ENCODE results near the gene RTKN. TPM values are rescaled to one million over a fixed set of nuclear protein-coding genes. Genes with fewer than 3 reads are reported as not detected.

RTKN gene
- total RNA-seq, 1 experiment from 2014 or later: 87.1 TPM

DNA sequence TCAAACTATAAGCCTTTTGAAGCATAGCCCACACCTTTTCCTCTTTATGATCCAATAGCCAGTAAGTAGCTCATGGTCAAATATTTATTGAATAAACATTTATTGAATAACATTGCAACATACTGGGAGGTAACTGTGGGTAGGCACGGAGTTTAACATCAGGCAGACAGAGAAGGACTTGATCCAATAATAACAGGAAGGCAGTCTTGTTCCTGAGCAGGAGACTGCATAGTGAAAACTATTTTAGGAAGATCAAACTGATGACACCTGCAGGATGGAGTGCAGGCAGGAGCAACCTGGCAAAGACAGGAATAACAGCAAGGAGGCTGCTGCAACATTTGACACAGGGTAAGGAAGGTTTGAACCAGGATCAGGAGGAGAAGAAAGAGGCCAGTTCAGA lies 58.5 kb downstream of the RTKN start:
- Histone ChIP-seq H3K27ac (ENCODE audit: insufficient read length, low read depth, low read length) (no peak overlapping the region), H3K23ac (ENCODE audit: insufficient read length, low read depth, low read length) (no peak overlapping the region), H2BK120ac (ENCODE audit: low read depth, low read length, poor library complexity, severe bottlenecking) (no peak overlapping the region), H2BK15ac (ENCODE audit: low read depth, low read length) (no peak overlapping the region), H3K4me2 (ENCODE audit: insufficient read depth, insufficient read length, low read length) (no peak overlapping the region), H3K18ac (ENCODE audit: insufficient read length, low read depth, low read length) (no peak overlapping the region), H3K23me2 (ENCODE audit: insufficient read length, low read depth, low read length, poor library complexity, severe bottlenecking) (no peaks in the 10 kb centered on the region), H3T11ph (ENCODE audit: low read length) (no peak overlapping the region), H2AK5ac (ENCODE audit: insufficient read length, low read length) (no peak overlapping the region), H2AFZ (ENCODE audit: low read length) (no peak overlapping the region), H3K14ac (ENCODE audit: insufficient read depth, low read length) (no peak overlapping the region), H3K4ac (ENCODE audit: low read depth, low read length) (no peak overlapping the region), H4K5ac (ENCODE audit: insufficient read length, low read depth, low read length) (no peak overlapping the region), H3K9me3 (ENCODE audit: control insufficient read depth, low read depth, low read length) (no peaks in the 10 kb centered on the region), H3K4me1 (ENCODE audit: insufficient read depth, low read length) (no peaks in the 10 kb centered on the region; the same call in 1 of the 2 replicates), H4K20me1 (ENCODE audit: control insufficient read depth, insufficient read depth, insufficient read length) (no peaks in the 10 kb centered on the region), H4K91ac (ENCODE audit: insufficient read length, low read depth, low read length) (no peak overlapping the region), H3K27me3 (ENCODE audit: insufficient read depth, low read length) (no peaks in the 10 kb centered on the region), H2BK20ac (ENCODE audit: low read depth, low read length, poor library complexity, severe bottlenecking) (no peak overlapping the region), H2BK5ac (ENCODE audit: insufficient read length, low read length) (no peak overlapping the region), H3K79me2 (ENCODE audit: insufficient read depth, low read length) (peaks cover 7% of the 10 kb centered on the region; the same call in 1 of the 2 replicates), H3K79me1 (ENCODE audit: insufficient read depth, low read depth, low read length, poor library complexity, severe bottlenecking) (peaks cover 11% of the 10 kb centered on the region), H3K56ac (ENCODE audit: insufficient read length, low read depth, low read length) (no peak overlapping the region), H3K9ac (ENCODE audit: extremely low read depth, insufficient read length, low read length) (no peak overlapping the region), H4K8ac (replicated peaks; ENCODE audit: insufficient read length, low read depth, low read length) (no peak overlapping the region), H2BK12ac (ENCODE audit: insufficient read length, low read depth, low read length) (no peak overlapping the region)
- no peak overlapping the region for H3K4me3 Mint-ChIP-seq
- no peak for DNase-seq
- WGBS (ENCODE audit: extremely low coverage, insufficient read length, low lambda C conversion rate): no CpG with 5 or more reads among the region's 1 CpG
- H3K27ac Mint-ChIP-seq: peak overlapping the region in 2 of 3 experiments; percentile 17 to 30; a peak in 3 of 7 replicates
- H3K27me3 Mint-ChIP-seq (ENCODE audit: low read depth): no peaks in the 10 kb centered on the region
- TF ChIP-seq, protein P1, sequence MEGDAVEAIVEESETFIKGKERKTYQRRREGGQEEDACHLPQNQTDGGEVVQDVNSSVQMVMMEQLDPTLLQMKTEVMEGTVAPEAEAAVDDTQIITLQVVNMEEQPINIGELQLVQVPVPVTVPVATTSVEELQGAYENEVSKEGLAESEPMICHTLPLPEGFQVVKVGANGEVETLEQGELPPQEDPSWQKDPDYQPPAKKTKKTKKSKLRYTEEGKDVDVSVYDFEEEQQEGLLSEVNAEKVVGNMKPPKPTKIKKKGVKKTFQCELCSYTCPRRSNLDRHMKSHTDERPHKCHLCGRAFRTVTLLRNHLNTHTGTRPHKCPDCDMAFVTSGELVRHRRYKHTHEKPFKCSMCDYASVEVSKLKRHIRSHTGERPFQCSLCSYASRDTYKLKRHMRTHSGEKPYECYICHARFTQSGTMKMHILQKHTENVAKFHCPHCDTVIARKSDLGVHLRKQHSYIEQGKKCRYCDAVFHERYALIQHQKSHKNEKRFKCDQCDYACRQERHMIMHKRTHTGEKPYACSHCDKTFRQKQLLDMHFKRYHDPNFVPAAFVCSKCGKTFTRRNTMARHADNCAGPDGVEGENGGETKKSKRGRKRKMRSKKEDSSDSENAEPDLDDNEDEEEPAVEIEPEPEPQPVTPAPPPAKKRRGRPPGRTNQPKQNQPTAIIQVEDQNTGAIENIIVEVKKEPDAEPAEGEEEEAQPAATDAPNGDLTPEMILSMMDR (conservative IDR thresholded peaks at IDR 0.05): no peak
- no peaks in the 10 kb centered on the region for H3K9me3 Mint-ChIP-seq
- peaks cover 18 to 27% of the 10 kb centered on the region in 2 experiments for H3K4me1 Mint-ChIP-seq
- H3K36me3 Mint-ChIP-seq (ENCODE audit: insufficient read depth in 1 of 3, low read depth in 3 of 3): peaks cover 2 to 5% (median 2%) of the 10 kb centered on the region in 3 experiments; a peak in 5 of 7 replicates
